GM23248 (cell line): ENCODE data around the gene EDEM2. TPM values are rescaled to one million over a fixed set of nuclear protein-coding genes. Genes with fewer than 3 reads are reported as not detected.

Experiments
- DNase-seq: peaks from one replicate; pipeline ENCODE4 v3.0.0-alpha.2; 2015
- H2AFZ ChIP-seq: fragments of 200-600 bp; sonication (generic); 2 replicates; pipeline ENCODE4 v1.6.1; 2016; ENCODE audit warnings: antibody characterized with exemption
- H3F3A ChIP-seq: fragments of 200-600 bp; sonication (generic); 2 replicates; pipeline ENCODE4 v1.6.1; 2016; ENCODE audit warnings: mild to moderate bottlenecking, antibody characterized with exemption, mixed run types; ENCODE audit not compliant: insufficient read depth
- H3K27ac ChIP-seq: fragments of 200-600 bp; sonication (generic); 2 replicates; pipeline ENCODE4 v1.5.1; 2016; ENCODE audit warnings: mild to moderate bottlenecking
- H3K27me3 ChIP-seq: fragments of 200-600 bp; sonication (generic); replicated peaks from 2 replicates; pipeline ENCODE4 v1.6.1; 2016; ENCODE audit warnings: mild to moderate bottlenecking; ENCODE audit not compliant: insufficient read depth
- H3K36me3 ChIP-seq: fragments of 200-600 bp; sonication (generic); 2 replicates; pipeline ENCODE4 v1.6.1; 2016; ENCODE audit warnings: low read depth, mild to moderate bottlenecking
- H3K4me1 ChIP-seq: fragments of 200-600 bp; sonication (generic); 2 replicates; pipeline ENCODE4 v1.6.1; 2016; ENCODE audit warnings: mild to moderate bottlenecking; ENCODE audit not compliant: insufficient read depth
- H3K4me2 ChIP-seq: fragments of 200-600 bp; sonication (generic); one replicate; pipeline ENCODE4 v1.6.1; 2016; ENCODE audit warnings: mild to moderate bottlenecking; ENCODE audit not compliant: unreplicated experiment
- H3K4me3 ChIP-seq: fragments of 200-600 bp; sonication (generic); 2 replicates; pipeline ENCODE4 v1.5.1; 2016; ENCODE audit warnings: mild to moderate bottlenecking
- H3K79me2 ChIP-seq: fragments of 200-600 bp; sonication (generic); 2 replicates; pipeline ENCODE4 v1.6.1; 2016; ENCODE audit warnings: mild to moderate bottlenecking; ENCODE audit not compliant: insufficient read depth
- H3K9ac ChIP-seq: fragments of 200-600 bp; sonication (generic); 2 replicates; pipeline ENCODE4 v1.6.1; 2016; ENCODE audit warnings: mild to moderate bottlenecking
- H3K9me2 ChIP-seq: fragments of 200-600 bp; sonication (generic); 2 replicates; pipeline ENCODE4 v1.6.1; 2016; ENCODE audit warnings: mixed run types, mild to moderate bottlenecking, moderate library complexity; ENCODE audit not compliant: insufficient read depth
- H3K9me3 ChIP-seq: fragments of 200-600 bp; sonication (generic); one replicate; pipeline ENCODE4 v1.6.1; 2017; ENCODE audit warnings: low read depth
- H4K20me1 ChIP-seq: fragments of 200-600 bp; sonication (generic); 2 replicates; pipeline ENCODE4 v1.6.0; 2016; ENCODE audit not compliant: insufficient read depth
- EZH2 ChIP-seq: fragments of 200-600 bp; sonication (generic); IDR thresholded peaks from 2 replicates; pipeline ENCODE4 v1.6.1; 2018; ENCODE audit warnings: antibody characterized with exemption, mild to moderate bottlenecking; ENCODE audit not compliant: insufficient read depth, poor library complexity, severe bottlenecking
- EZH2phosphoT487 ChIP-seq: fragments of 200-600 bp; sonication (generic); IDR thresholded peaks from 2 replicates; pipeline ENCODE4 v1.6.1; 2018; ENCODE audit warnings: antibody characterized with exemption, moderate library complexity, mild to moderate bottlenecking, low read depth; ENCODE audit not compliant: insufficient read depth
- WGBS, 2 experiments: methylation state at CpG; one replicate each; pipeline ENCODE4 v1.1.6; 2015 to 2017; ENCODE audit warnings: low lambda C conversion rate in 2 of 2, low coverage in 1 of 2; ENCODE audit errors: missing lambda C conversion rate in 2 of 2; 5-methylcytosine and 5-hydroxymethylcytosine counted together
- in situ Hi-C: fragments of 300-500 bp; cut with MboI; formaldehyde crosslinking; loops from 2 replicates; pipeline ENCODE4 v1.15.0; 2020
- polyA plus RNA-seq: library from polyadenylated mRNA; unstranded; fragments of >200 nt; fragmentation: Nextera tagmentation; extraction: Ambion mirVana; gene quantifications from 2 replicates; pipeline ENCODE4 v1.2.1, GENCODE V29; 2016
- total RNA-seq: library from RNA; depleted of rRNA; stranded (reverse); fragments of >200 nt; shearing (Covaris generic); gene quantifications from 2 replicates; pipeline ENCODE4 v1.2.3, GENCODE V29; 2014

The EDEM2 gene
- total and polyA plus RNA-seq, 2 experiments from 2014 or later: 31.9 to 34.9 TPM

- no peaks in the 10 kb centered on the region for H3K27me3 ChIP-seq
- no peaks in the 10 kb centered on the region for H3K36me3 ChIP-seq
- no peak overlapping the region for H2AFZ ChIP-seq
- no peaks in the 10 kb centered on the region for H3K9me3 ChIP-seq
- no peak overlapping the region for H3K27ac ChIP-seq
- H3K4me3 ChIP-seq: no peak overlapping the region
- peak; percentile 29 for DNase-seq
- H3K4me1 ChIP-seq: peaks cover 33% of the 10 kb centered on the region
- in situ Hi-C loops: no loop called here
- 79 to 87% methylated on average over 2 of the region's 2 CpGs for WGBS, 2 experiments
- no peaks in the 10 kb centered on the region for H3K9me2 ChIP-seq
- TF ChIP-seq EZH2phosphoT487: no peak
- TF ChIP-seq EZH2: no peak
- no peak overlapping the region for H3K9ac ChIP-seq
- H3K79me2 ChIP-seq: peaks cover 91% of the 10 kb centered on the region
- H4K20me1 ChIP-seq: peaks cover 25% of the 10 kb centered on the region
- no peak overlapping the region for H3K4me2 ChIP-seq
- peaks cover 21% of the 10 kb centered on the region for H3F3A ChIP-seq
Observed at GRCh38 chr20:35088231-35089145, 58.6 kb downstream of the EDEM2 start.

- Histone ChIP-seq H3K27ac (no peak overlapping the region), H4K20me1 (peaks cover 25% of the 10 kb centered on the region), H3K4me1 (peaks cover 26% of the 10 kb centered on the region), H3K79me2 (peaks cover 98% of the 10 kb centered on the region), H3K9me3 (no peaks in the 10 kb centered on the region), H3K9me2 (no peaks in the 10 kb centered on the region), H3K9ac (no peak overlapping the region), H3K27me3 (no peaks in the 10 kb centered on the region), H3K4me2 (no peak overlapping the region), H3K36me3 (no peaks in the 10 kb centered on the region), H3F3A (peaks cover 16% of the 10 kb centered on the region), H3K4me3 (no peak overlapping the region), H2AFZ (no peak overlapping the region)
- in situ Hi-C loops: no loop called here
- WGBS, 2 experiments: 70 to 71% methylated on average over 5 of the region's 5 CpGs
- TF ChIP-seq EZH2 (no peak), EZH2phosphoT487 (no peak)
- peak; percentile 42 for DNase-seq
Observed at GRCh38 chr20:35087791-35088190, 59.3 kb downstream of the EDEM2 start.

- H3K27ac ChIP-seq: no peak overlapping the region
- no peak overlapping the region for H3K9ac ChIP-seq
- WGBS, 2 experiments: 81 to 83% methylated on average over 5 of the region's 5 CpGs
- no peak overlapping the region for H3K4me2 ChIP-seq
- peaks cover 100% of the 10 kb centered on the region for H3K79me2 ChIP-seq
- no peaks in the 10 kb centered on the region for H3K9me2 ChIP-seq
- peaks cover 26% of the 10 kb centered on the region for H3K4me1 ChIP-seq
- no peak for TF ChIP-seq EZH2
- no peak for TF ChIP-seq EZH2phosphoT487
- H3K36me3 ChIP-seq: no peaks in the 10 kb centered on the region
- H2AFZ ChIP-seq: no peak overlapping the region
- H3K27me3 ChIP-seq: no peaks in the 10 kb centered on the region
- DNase-seq: no peak
- peaks cover 26% of the 10 kb centered on the region for H4K20me1 ChIP-seq
- H3K4me3 ChIP-seq: no peak overlapping the region
- peaks cover 16% of the 10 kb centered on the region for H3F3A ChIP-seq
- in situ Hi-C loops: no loop called here
- H3K9me3 ChIP-seq: no peaks in the 10 kb centered on the region
Observed at GRCh38 chr20:35087355-35087754, 59.8 kb downstream of the EDEM2 start.

DNA sequence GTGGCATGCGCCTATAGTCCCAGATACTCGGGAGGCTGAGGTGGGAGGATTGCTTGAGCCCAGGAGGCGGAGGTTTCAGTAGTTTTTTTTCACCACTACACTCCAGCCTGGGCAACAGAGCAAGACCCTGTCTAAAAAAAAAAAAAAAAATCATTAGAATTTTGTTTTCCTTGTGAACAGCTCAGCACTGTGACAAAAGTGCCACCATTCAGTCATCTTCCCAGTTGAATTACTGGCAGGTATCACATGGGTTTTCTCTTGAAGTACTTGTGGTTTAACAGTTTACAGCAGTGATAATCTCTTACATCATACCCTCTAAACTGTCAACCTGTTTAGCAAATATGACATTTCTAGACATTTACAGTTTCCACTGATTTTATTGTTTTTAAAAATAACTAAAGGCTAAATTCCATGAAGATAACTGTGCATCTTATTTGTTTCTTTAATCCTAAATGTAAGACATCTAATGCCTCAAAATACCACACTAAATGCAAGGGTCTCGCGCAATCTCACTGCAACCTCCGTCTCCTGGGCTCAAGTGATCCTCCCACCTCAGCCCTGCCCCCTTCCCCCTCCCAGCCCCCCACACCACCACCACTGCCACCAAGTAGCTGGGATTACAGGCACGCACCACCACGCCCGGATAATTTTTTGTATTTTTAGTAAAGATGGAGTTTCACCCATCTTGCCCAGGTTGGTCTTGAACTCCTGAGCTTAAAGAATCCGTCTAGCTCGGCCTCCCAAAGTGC, 61.5 kb downstream of the EDEM2 start:
- Histone ChIP-seq H2AFZ (no peak overlapping the region), H3F3A (peaks cover 16% of the 10 kb centered on the region), H3K4me1 (peaks cover 20% of the 10 kb centered on the region), H3K9me3 (no peaks in the 10 kb centered on the region), H4K20me1 (peaks cover 35% of the 10 kb centered on the region), H3K27me3 (no peaks in the 10 kb centered on the region), H3K36me3 (no peaks in the 10 kb centered on the region), H3K9ac (no peak overlapping the region), H3K4me3 (no peak overlapping the region), H3K4me2 (no peak overlapping the region), H3K79me2 (peaks cover 100% of the 10 kb centered on the region), H3K27ac (no peak overlapping the region), H3K9me2 (no peaks in the 10 kb centered on the region)
- TF ChIP-seq EZH2: no peak
- TF ChIP-seq EZH2phosphoT487: no peak
- no peak for DNase-seq
- in situ Hi-C loops: no loop called here
- WGBS, 2 experiments: 96 to 97% methylated on average over 11 of the region's 11 CpGs
